GM19463 (cell line): ENCODE results near the gene NADK2.
A peak's percentile ranks its signal among the peaks of the same experiment; 100 is the strongest.

Source experiments
- ATAC-seq: cut with Tn5 transposase; IDR thresholded peaks from one replicate; pipeline ENCODE4 v1.9.1; 2021; ENCODE audit warnings: mild to moderate bottlenecking, moderate library complexity; ENCODE audit not compliant: unreplicated experiment

The NADK2 gene

GRCh38 chr5:36246036-36246800, 4.5 kb upstream of the NADK2 start:
- no peak for ATAC-seq

DNA sequence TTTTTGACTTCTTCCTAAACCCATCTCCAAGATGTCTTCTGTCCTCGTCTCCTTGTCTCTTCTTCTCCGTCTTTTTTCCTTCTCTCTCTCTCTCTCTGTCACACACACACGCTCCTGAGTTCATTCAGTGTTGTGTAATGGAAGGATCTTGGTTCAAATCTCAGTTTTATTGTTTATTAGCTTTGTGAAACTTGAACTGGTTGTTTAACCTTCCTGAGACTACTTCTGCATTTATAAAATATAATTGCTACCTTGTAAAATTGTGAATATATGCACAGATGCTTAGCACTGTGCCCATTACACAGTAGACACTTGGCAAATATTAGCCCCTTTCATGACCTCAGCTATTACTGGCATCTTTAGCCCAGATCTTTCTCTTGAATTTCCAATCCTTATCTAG, 2.4 kb upstream of the NADK2 start:
- ATAC-seq, result no peak

DNA sequence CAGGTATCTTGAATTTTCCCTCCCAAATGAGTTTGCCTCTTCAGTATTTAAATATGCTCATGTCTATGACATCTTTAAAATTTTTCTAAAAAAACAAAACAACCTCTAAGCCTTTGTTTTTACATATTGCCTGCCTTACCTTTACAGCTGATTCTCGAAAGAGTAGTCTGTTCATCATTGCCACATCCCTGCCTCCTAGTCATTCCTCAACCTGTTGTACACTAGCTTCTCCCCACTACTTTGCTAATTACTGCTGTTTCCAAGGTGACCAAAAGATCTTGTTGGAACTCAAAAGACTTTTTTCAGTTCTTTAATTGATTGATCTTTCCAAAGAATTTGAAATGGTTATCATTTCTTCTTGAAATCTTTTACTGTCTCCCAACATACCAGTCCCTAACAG, 1.9 kb upstream of the NADK2 start:
- ATAC-seq, result no peak

- no peak for ATAC-seq
These were observed 1.1 kb upstream of the NADK2 start for GRCh38 chr5:36242534-36243485.

- peak; percentile 21 for ATAC-seq
These were observed 720 bp downstream of the NADK2 start for GRCh38 chr5:36240779-36241630.

DNA sequence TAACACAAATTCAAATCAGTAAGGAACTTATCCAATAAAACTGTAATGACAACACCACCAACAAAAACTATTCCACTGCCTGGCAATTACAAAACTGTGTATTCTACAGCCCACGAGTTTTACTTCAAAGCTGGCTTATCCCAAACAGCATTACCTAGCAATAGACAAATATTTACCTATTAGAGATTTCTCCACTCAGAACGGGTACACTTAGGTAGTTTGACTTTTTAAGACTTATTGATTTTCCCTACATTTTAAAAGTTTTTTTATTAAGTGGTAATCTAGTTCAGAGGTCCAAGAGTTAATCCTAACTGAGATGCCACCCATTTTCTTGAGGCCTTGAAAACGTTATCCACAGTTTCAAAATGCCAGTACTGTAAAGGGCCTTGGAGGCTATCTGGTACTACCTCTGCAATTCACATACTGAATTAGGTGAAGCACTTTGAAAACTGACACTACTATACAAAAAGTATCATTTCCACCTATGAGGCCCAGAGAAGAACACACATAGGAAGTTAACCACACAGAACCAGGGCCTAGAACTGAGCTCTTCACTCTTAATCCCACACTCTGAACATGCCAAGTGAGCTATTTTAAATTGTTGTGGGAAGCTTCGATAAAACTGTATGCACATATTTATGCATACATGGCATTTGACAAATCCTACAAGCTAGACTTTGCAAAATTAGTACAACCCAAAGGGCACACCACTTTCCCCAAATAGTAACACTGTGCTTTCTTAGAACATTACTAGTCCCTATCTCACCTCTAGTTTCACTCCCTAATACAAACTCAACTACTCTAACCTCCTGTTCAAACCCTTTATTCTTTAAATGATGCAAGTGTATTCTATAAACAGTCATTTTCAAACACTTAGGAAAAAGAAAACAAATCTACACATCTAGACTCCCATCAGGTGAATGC, 2.1 kb downstream of the NADK2 start:
- ATAC-seq, result no peak

DNA sequence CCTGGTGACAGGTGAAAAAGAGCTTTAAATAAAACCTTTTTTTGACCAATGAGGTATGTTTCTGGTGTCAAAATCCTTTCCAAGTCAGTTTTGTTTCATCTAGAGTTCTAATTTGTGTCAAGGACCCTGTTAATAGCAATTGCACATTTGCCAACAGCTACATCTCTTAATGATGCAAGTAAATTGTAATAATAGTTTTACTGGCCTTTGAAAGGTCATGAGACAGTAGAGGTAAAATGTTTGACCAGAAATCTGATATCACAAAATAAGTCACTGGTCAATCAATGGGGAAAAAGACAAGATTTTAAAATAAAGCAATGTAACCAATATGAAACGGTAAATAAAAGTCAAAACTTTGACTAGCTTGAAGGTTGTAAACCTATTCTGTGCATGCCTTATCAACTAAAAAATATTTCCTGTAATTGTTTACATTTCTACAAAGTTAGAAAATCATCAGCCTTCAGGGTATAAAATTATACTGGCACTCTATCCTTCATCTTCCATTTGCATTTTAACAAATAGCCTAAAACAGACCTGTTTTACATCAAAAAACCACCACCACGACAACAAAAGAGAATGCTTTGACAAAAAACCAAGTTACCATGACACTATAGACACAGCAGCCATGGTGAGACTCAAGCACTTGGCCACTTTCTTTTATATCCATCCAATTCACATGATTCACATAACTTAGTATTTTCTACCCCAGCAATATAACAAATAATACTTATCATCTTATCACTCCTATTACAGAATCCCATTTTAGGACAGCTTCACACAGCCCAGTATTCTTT, 3.0 kb downstream of the NADK2 start:
- no peak for ATAC-seq

DNA sequence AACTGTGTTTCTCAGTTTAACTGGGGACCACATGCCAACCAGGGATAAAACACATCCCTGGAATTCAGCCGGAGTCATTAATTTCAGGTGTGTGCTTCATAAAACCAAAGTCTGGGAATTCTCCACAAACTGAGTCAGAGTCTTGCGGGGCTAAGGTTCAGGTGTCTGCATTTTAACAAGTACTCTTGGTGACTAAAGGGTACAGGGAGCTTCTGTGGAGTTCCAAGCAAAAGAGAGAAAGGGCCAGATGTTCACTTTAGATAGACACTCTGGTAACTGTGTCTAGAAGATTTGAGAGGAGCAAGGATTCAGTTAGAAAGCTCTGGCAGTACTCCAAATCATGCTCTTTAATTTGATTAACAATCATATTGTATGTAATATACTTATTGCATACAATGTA, 4.0 kb downstream of the NADK2 start:
- no peak for ATAC-seq

DNA sequence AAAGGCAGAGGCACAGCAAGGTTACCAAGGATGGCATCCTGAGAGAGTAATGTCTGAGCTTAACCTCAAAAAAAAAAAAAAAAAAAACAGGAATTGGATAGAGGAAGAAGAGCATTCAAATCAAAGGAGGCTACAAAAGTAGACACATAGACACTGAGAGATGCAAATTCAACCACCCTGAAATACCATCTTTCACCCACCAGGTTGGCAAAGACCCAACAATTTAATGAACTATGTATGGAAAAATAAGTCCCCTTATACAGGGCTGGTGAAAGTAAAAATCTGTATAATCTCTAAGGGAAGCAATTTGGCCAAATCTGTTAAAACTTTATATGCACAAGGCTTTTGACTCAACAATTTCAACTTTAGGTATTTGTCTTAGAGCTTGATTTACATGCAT, 4.9 kb downstream of the NADK2 start:
- no peak for ATAC-seq

DNA sequence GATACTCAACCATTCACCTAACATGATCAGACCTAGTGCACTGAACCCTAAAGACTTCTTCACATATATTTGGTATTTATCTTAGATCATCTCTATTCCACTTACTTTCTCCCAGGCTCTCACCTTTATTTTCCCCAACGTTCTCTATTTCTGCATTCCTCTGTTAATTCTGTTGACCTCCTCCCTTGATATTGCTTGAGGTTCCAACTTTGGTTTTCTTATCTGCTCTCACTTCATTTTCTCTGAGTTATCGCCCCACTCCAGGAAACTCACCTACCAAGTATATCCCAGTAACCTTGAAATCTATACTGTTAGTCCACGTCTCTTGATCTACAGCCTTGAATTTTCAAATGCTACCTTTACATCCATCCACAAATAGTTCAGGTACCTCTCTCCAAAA, 9.2 kb downstream of the NADK2 start:
- no peak for ATAC-seq

DNA sequence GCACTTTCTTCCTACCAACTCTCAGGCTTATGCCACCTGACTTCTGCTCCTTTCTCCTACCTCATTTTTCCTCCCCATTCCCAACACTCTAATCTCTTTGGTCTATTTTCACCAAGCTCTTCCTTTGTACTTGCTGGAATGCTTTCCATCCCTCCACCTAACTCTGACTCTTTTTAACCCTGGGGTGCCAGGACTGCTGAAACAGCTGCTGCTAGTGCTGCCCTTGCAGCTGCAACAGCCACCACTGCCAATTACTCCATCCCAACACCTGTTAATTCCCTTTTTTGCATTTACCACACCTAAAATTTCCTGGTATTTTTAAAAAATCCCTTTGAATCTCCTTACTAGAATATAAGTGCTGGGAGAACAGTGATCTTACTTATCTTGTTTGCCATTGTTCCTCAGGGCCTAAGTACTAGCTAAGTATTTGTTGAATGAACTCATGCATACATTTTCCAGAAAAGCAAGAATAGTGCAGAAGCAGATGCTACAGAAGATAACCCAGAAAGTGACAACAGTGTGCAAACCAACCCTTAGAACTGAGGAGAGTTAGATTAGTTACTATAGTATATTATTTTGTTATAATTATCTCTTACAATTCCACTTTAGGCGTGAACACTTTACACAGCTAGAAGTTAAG, 11.5 kb downstream of the NADK2 start:
- ATAC-seq, result no peak

- ATAC-seq, result no peak
These were observed 13.2 kb downstream of the NADK2 start for GRCh38 chr5:36228505-36228904.

DNA sequence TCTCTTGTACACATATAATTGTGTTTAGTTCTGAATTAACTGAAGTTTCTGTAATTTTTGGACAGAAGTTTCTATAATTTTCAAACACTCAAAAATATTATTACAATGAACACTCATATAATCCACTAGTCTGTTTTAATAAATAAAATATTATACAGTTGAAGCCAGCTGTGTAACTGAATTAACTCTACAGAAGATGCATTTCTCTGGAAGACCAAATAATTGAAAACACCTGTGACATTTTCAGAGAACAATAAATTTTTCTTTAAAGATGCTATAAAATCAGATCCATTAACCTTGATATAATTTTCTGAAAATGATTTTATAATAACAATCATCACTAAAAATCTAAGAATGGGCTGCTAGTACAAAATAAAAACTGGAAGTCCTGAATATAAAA, 14.7 kb downstream of the NADK2 start:
- no peak for ATAC-seq

- no peak for ATAC-seq
These were observed 19.1 kb downstream of the NADK2 start for GRCh38 chr5:36222620-36223019.

DNA sequence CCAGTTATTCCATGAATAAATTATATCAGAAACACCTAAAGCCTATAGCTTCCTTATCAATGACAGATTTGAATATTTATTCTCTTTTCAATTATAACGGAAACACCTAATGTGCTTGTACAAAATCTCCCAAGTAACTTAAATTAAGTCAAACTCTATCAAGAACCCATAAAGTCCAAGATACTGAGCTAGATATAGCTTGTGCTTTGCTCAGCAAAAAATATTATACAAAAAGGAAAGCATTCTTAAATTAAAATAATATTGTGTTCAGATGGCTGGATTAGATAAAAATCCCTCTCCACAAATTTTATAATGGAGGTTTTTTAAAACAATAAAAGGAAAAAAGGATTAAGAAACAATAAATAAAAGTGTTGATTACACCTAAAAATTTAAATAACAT, 23.7 kb downstream of the NADK2 start:
- ATAC-seq, result no peak

GRCh38 chr5:36217567-36217966, 24.2 kb downstream of the NADK2 start:
- ATAC-seq, result no peak

- no peak for ATAC-seq
These were observed 25.8 kb downstream of the NADK2 start for GRCh38 chr5:36215910-36216309.

GRCh38 chr5:36214436-36214835, 27.3 kb downstream of the NADK2 start:
- no peak for ATAC-seq

DNA sequence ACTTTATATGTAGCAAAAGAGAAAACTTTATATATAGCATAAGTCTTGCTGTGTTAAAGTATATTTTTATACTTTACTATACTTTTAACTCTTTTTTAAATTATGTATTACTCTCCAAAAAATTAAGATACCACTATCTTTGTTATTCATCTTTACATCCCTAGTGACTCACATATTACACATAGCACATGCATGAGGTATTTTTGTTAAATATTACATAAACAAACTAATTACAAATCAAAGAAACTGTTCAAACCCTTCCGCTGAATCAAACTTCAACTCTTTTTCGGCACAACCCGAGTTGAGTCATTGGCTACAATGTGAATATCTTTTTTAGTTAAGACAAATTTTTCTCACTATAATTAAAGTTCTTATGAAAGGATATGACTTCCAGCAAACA, 32.1 kb downstream of the NADK2 start:
- no peak for ATAC-seq
